Lung (tissue), 12 donors: ENCODE data around the gene EHMT1. TPM values are rescaled to one million over a fixed set of nuclear protein-coding genes. Genes with fewer than 3 reads are reported as not detected.

Experiments
- ATAC-seq: fragments of 200-7000 bp; cut with Tn5 transposase; one replicate; pipeline ENCODE4 v1.9.1; 2020; ENCODE audit warnings: moderate number of reproducible peaks; ENCODE audit not compliant: insufficient read depth, low FRiP score
- DNase-seq, 3 donors: peaks; one replicate each; pipeline ENCODE4 v3.0.0-alpha.2; 2013 to 2017
- H3K27ac ChIP-seq, 2 donors: one replicate each; pipeline ENCODE4 v1.5.1; 2013; ENCODE audit warnings: mild to moderate bottlenecking in 2 of 2, moderate library complexity in 2 of 2, control low read depth in 1 of 2, inconsistent platforms in 1 of 2, low read depth in 1 of 2, low read length in 1 of 2
- H3K27me3 ChIP-seq, 3 donors: one replicate each; pipeline ENCODE4 v1.5.1; 2013; ENCODE audit warnings: low read length in 2 of 3; ENCODE audit not compliant: control insufficient read depth in 3 of 3, insufficient read depth in 3 of 3
- H3K36me3 ChIP-seq, 4 donors: one replicate each; pipeline ENCODE4 v1.5.1; 2013; ENCODE audit warnings: low read length in 4 of 4, mild to moderate bottlenecking in 1 of 4, moderate library complexity in 1 of 4; ENCODE audit not compliant: control insufficient read depth in 4 of 4, insufficient read depth in 4 of 4
- H3K4me1 ChIP-seq, 5 donors: one replicate each; pipeline ENCODE4 v1.5.1; 2013; ENCODE audit warnings: low read length in 5 of 5, mild to moderate bottlenecking in 2 of 5, moderate library complexity in 1 of 5; ENCODE audit not compliant: control insufficient read depth in 5 of 5, insufficient read depth in 5 of 5
- H3K4me3 ChIP-seq: one replicate; pipeline ENCODE4 v1.5.1; 2013; ENCODE audit warnings: mild to moderate bottlenecking, control low read depth, moderate library complexity
- H3K9ac ChIP-seq, 2 donors: one replicate each; pipeline ENCODE4 v1.5.1; 2013; ENCODE audit warnings: low read length in 2 of 2, control low read depth in 1 of 2; ENCODE audit not compliant: insufficient read depth in 1 of 2
- H3K9me3 ChIP-seq, 4 donors: one replicate each; pipeline ENCODE4 v1.5.1; 2013; ENCODE audit warnings: low read length in 3 of 4, mild to moderate bottlenecking in 1 of 4, moderate library complexity in 1 of 4; ENCODE audit not compliant: control insufficient read depth in 4 of 4, insufficient read depth in 3 of 4
- CTCF ChIP-seq: IDR thresholded peaks from 2 replicates; pipeline ENCODE4 v1.5.1; 2012; ENCODE audit warnings: mild to moderate bottlenecking; ENCODE audit errors: control extremely low read depth, extremely low read depth
- WGBS, 2 donors: extraction: QIAGEN DNeasy Blood & Tissue Kit; methylation state at CpG; one replicate each; pipeline ENCODE4 v1.1.7; 2013; 5-methylcytosine and 5-hydroxymethylcytosine counted together
- polyA plus RNA-seq, 2 donors: library from polyadenylated mRNA; stranded (reverse); fragments of 200-250 nt; gene quantifications; one replicate each; pipeline ENCODE4 v1.2.1, GENCODE V29; 2013
- total RNA-seq, 2 donors: library from RNA; depleted of rRNA in 1 of 2; stranded (reverse); fragments of >200 nt in 1 of 2; gene quantifications; one replicate each; pipeline ENCODE4 v1.2.1, GENCODE V29; 2014 to 2021
- donor health status: control.
- donor health status: control.
- donor health status: Bipolar disorder and iron deficiency.
- donor health status: healthy.
- donor health status: DM: yes; HTN: yes; CAD: no.

EHMT1 gene
- total and polyA plus RNA-seq, 4 donors = 32.2 to 91.5 (median 58.1) TPM

- Histone ChIP-seq H3K27ac (no peak overlapping the region), H3K27me3 (no peaks in the 10 kb centered on the region), H3K4me1 (no peaks in the 10 kb centered on the region), H3K9ac (no peak overlapping the region), H3K9me3 (no peaks in the 10 kb centered on the region), H3K36me3 (peaks cover 0 to 54% (median 8%) of the 10 kb centered on the region in 4 donors), H3K4me3 (no peak overlapping the region)
- ATAC-seq (no peak), DNase-seq (no peak)
- 96 to 98% methylated on average over 72 to 73 of the region's 73 CpGs for WGBS, 2 donors
- no peak for TF ChIP-seq CTCF
These were observed 215.2 kb downstream of the EHMT1 start for GRCh38 chr9:137833721-137834613.

- Histone ChIP-seq H3K9me3 (no peaks in the 10 kb centered on the region), H3K27me3 (no peaks in the 10 kb centered on the region), H3K36me3 (peaks cover 0 to 52% (median 8%) of the 10 kb centered on the region in 4 donors), H3K4me3 (no peak overlapping the region), H3K9ac (no peak overlapping the region), H3K4me1 (no peaks in the 10 kb centered on the region), H3K27ac (no peak overlapping the region)
- no peak for DNase-seq
- no peak for ATAC-seq
- TF ChIP-seq CTCF = no peak
- WGBS, 2 donors = 97% methylated on average over 66 of the region's 66 CpGs
These were observed 216.2 kb downstream of the EHMT1 start for GRCh38 chr9:137834846-137835546.

DNA sequence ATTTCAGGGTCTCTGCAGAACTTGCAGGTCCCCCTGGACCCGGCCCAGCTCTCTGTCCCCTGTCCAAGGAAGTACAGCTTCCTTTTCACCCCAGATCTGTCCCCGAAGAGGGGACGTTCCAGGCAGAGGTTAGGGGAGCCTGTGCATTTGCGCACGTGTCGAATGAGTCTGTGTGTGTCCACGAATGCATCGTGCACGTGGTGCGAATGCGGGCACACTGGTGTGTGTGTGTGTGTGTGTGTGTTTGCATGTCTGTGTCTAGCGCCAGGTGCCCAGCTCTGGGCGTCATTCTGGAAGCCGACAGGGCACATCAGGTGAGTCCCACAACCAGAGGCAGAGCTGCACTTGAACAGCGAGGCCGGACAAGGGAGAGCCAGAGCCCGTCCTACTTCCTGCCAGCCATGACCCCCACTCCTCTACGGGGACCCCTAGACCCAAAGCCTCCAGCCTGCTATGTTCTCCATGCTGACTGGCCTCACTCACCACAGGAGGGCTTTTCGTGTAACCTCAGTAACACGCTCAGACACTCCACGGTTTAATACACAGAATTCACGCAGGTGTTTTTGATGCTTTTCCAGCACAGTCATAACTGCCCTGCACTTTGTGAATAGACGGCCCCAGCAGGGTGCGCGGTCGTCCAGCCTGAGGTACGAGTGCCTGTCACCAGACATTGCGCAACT lies 217.5 kb downstream of the EHMT1 start:
- H3K27ac ChIP-seq = no peak overlapping the region
- no peak for ATAC-seq
- H3K27me3 ChIP-seq = no peaks in the 10 kb centered on the region
- H3K4me3 ChIP-seq = no peak overlapping the region
- peaks cover 0 to 50% (median 8%) of the 10 kb centered on the region in 4 donors for H3K36me3 ChIP-seq
- H3K9ac ChIP-seq = no peak overlapping the region
- no peaks in the 10 kb centered on the region for H3K4me1 ChIP-seq
- no peak for TF ChIP-seq CTCF
- H3K9me3 ChIP-seq = no peaks in the 10 kb centered on the region
- no peak for DNase-seq
- WGBS, 2 donors = 92 to 93% methylated on average over 28 of the region's 28 CpGs
